ENCODE data around the gene CDC27.
"Not testable (repeated sequence)": the region's sequence is repeated elsewhere in the genome, so short reads cannot be mapped to it uniquely, and the experiment has no call there.

The CDC27 gene

DNA sequence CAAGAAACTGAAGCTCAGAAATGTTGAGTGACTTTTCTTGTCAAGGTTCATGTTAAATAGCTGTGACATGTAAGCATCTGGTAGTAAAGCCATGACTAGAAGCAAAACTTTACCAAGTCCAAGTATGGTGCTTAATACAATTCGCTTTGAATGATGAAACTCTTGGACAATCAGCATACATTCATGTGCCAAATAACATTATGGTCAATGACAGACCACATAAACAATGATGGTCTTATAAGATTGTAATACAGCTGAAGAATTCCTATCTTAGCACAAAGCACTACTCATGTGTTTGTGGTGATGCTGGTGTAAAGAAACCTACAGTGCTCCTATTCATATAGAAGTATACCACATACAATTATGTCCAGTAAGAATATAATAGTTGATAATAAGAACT, 112.9 kb downstream of the CDC27 start:
- Histone ChIP-seq H3K79me2 (ENCODE audit: control insufficient read depth, low read length) (peaks cover 53% of the 10 kb centered on the region), H3K9me3 (ENCODE audit: control insufficient read depth, insufficient read depth, low read length) (no peaks in the 10 kb centered on the region), H3K27me3 (ENCODE audit: control insufficient read depth, low read length) (no peaks in the 10 kb centered on the region), H4K20me1 (ENCODE audit: control insufficient read depth, insufficient read depth, low read depth, low read length) (no peaks in the 10 kb centered on the region), H3K36me3 (ENCODE audit: control insufficient read depth, low read length) (peaks cover 19% of the 10 kb centered on the region), H3K4me1 (ENCODE audit: control insufficient read depth, low read length) (peaks cover 17% of the 10 kb centered on the region), H3F3A (ENCODE audit: control insufficient read depth, insufficient read depth) (no peaks in the 10 kb centered on the region; the same call in 1 of the 2 replicates), H3K4me2 (ENCODE audit: low read length) (no peak overlapping the region), H3K27ac (ENCODE audit: low read depth, low read length) (no peak overlapping the region), H3K9me2 (replicated peaks; ENCODE audit: control insufficient read depth, low read length) (no peaks in the 10 kb centered on the region), H3K4me3 (ENCODE audit: low read length) (no peak overlapping the region)
- no peak for TF ChIP-seq EZH2phosphoT487 (IDR thresholded peaks at IDR 0.05; ENCODE audit: borderline replicate concordance, low read length)
- TF ChIP-seq, protein P1, sequence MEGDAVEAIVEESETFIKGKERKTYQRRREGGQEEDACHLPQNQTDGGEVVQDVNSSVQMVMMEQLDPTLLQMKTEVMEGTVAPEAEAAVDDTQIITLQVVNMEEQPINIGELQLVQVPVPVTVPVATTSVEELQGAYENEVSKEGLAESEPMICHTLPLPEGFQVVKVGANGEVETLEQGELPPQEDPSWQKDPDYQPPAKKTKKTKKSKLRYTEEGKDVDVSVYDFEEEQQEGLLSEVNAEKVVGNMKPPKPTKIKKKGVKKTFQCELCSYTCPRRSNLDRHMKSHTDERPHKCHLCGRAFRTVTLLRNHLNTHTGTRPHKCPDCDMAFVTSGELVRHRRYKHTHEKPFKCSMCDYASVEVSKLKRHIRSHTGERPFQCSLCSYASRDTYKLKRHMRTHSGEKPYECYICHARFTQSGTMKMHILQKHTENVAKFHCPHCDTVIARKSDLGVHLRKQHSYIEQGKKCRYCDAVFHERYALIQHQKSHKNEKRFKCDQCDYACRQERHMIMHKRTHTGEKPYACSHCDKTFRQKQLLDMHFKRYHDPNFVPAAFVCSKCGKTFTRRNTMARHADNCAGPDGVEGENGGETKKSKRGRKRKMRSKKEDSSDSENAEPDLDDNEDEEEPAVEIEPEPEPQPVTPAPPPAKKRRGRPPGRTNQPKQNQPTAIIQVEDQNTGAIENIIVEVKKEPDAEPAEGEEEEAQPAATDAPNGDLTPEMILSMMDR (IDR thresholded peaks at IDR 0.05; ENCODE audit: low read depth, low read length, poor library complexity, severe bottlenecking) = no peak

DNA sequence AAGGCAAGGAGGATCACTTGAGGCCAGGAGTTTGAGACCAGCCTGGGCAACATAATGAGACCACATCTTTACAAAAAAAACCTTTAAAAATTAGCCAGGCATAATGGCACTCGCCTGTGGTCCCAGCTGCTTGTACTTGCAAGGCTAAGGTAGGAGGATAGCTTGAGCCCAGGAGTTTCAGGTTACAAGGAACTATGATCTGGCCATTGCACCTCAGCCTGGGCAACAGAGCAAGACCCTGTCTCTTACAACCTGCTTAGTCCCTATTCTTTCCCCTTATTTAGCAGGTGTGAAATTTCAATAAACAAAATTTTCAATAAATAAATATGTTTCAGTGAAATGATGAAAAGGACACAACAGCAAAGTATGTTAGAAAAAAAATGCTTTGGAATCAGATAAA, 114.7 kb downstream of the CDC27 start:
- not testable (repeated sequence) for H3K9me3 ChIP-seq (ENCODE audit: control insufficient read depth, insufficient read depth, low read length); H3K4me3 ChIP-seq (ENCODE audit: low read length); H3K27ac ChIP-seq (ENCODE audit: low read depth, low read length); H3K4me2 ChIP-seq (ENCODE audit: low read length); H3K27me3 ChIP-seq (ENCODE audit: control insufficient read depth, low read length); H4K20me1 ChIP-seq (ENCODE audit: control insufficient read depth, insufficient read depth, low read depth, low read length); H3F3A ChIP-seq (ENCODE audit: control insufficient read depth, insufficient read depth); H3K9me2 ChIP-seq (replicated peaks; ENCODE audit: control insufficient read depth, low read length)
- peaks cover 44% of the 10 kb centered on the region for H3K79me2 ChIP-seq (ENCODE audit: control insufficient read depth, low read length)
- H3K36me3 ChIP-seq (ENCODE audit: control insufficient read depth, low read length) = peaks cover 16% of the 10 kb centered on the region
- peaks cover 27% of the 10 kb centered on the region for H3K4me1 ChIP-seq (ENCODE audit: control insufficient read depth, low read length)

DNA sequence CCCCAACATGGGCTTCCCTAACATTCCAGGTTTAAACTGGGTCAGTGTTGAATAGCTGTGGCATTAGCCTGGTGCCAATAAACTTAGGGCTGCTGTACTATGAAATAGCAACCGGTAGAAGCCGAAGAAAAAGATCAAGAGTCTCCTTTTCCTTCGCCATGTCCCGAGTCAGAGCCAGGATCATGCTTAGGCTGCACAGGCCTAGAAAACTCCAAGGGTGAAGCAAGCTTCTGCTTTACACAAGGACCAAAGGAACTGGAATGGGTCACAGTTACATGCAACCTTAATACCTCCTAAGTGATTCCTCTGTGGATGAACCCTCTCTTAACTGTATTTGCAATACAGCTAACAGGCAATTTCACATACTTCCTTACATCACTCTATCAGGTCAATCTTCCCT, 115.5 kb downstream of the CDC27 start:
- not testable (repeated sequence) for H3K27me3 ChIP-seq (ENCODE audit: control insufficient read depth, low read length); H3K9me3 ChIP-seq (ENCODE audit: control insufficient read depth, insufficient read depth, low read length); H3K9me2 ChIP-seq (replicated peaks; ENCODE audit: control insufficient read depth, low read length); H4K20me1 ChIP-seq (ENCODE audit: control insufficient read depth, insufficient read depth, low read depth, low read length); H3K4me3 ChIP-seq (ENCODE audit: low read length); H3F3A ChIP-seq (ENCODE audit: control insufficient read depth, insufficient read depth); H3K4me2 ChIP-seq (ENCODE audit: low read length); H3K27ac ChIP-seq (ENCODE audit: low read depth, low read length)
- Histone ChIP-seq H3K79me2 (ENCODE audit: control insufficient read depth, low read length) (peaks cover 40% of the 10 kb centered on the region), H3K4me1 (ENCODE audit: control insufficient read depth, low read length) (peaks cover 29% of the 10 kb centered on the region), H3K36me3 (ENCODE audit: control insufficient read depth, low read length) (peaks cover 16% of the 10 kb centered on the region)

- no peaks in the 10 kb centered on the region for H3K9me2 ChIP-seq (replicated peaks; ENCODE audit: control insufficient read depth, low read length)
Measured at GRCh38 chr17:47072886-47073285, 116.2 kb downstream of the CDC27 start.

DNA sequence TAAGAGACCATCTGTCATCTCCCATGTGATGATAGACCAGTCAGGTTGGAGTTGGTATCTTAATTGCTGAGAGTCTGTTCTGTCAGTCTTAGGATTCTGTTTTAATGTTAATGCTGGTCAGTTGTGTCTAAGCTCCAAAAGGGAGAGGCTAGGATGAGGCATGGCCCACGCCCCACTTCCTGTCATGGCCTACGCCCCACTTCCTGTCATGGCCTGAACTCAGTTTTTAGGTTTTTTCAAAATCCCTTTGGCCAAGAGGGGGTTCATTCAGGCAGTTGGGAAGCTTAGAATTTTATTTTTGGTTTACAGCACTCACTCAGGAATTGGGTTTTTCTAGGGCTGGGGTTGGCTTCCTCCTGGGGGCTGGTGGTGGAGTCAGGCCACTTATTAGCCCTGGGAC, 117.9 kb downstream of the CDC27 start:
- peaks cover 42% of the 10 kb centered on the region for H3K4me1 ChIP-seq (ENCODE audit: control insufficient read depth, low read length)
- H3K27ac ChIP-seq (ENCODE audit: low read depth, low read length); H3K9me2 ChIP-seq (replicated peaks; ENCODE audit: control insufficient read depth, low read length); H4K20me1 ChIP-seq (ENCODE audit: control insufficient read depth, insufficient read depth, low read depth, low read length); H3K9me3 ChIP-seq (ENCODE audit: control insufficient read depth, insufficient read depth, low read length); H3K4me2 ChIP-seq (ENCODE audit: low read length); H3K4me3 ChIP-seq (ENCODE audit: low read length); H3K27me3 ChIP-seq (ENCODE audit: control insufficient read depth, low read length): not testable (repeated sequence)
- H3K36me3 ChIP-seq (ENCODE audit: control insufficient read depth, low read length) = peaks cover 21% of the 10 kb centered on the region
- H3K79me2 ChIP-seq (ENCODE audit: control insufficient read depth, low read length) = peaks cover 36% of the 10 kb centered on the region
- peaks cover 12% of the 10 kb centered on the region for H3F3A ChIP-seq (ENCODE audit: control insufficient read depth, insufficient read depth)

More at GRCh38 chr17:47072886-47073285, 116.2 kb downstream of the CDC27 start:
- H3K79me2 ChIP-seq (ENCODE audit: control insufficient read depth, low read length) = peaks cover 33% of the 10 kb centered on the region
- peaks cover 34% of the 10 kb centered on the region for H3K4me1 ChIP-seq (ENCODE audit: control insufficient read depth, low read length)
- H4K20me1 ChIP-seq (ENCODE audit: control insufficient read depth, insufficient read depth, low read depth, low read length) = no peaks in the 10 kb centered on the region
- no peaks in the 10 kb centered on the region for H3K9me3 ChIP-seq (ENCODE audit: control insufficient read depth, insufficient read depth, low read length)
- no peak overlapping the region for H3K4me2 ChIP-seq (ENCODE audit: low read length)
- TF ChIP-seq EZH2phosphoT487 (IDR thresholded peaks at IDR 0.05; ENCODE audit: borderline replicate concordance, low read length) = no peak
- TF ChIP-seq, protein P1 (IDR thresholded peaks at IDR 0.05; ENCODE audit: low read depth, low read length, poor library complexity, severe bottlenecking) = no peak
- no peaks in the 10 kb centered on the region for H3K27me3 ChIP-seq (ENCODE audit: control insufficient read depth, low read length)
- H3F3A ChIP-seq (ENCODE audit: control insufficient read depth, insufficient read depth) = peaks cover 10% of the 10 kb centered on the region; the same call in 1 of the 2 replicates
- no peak overlapping the region for H3K27ac ChIP-seq (ENCODE audit: low read depth, low read length)
- peaks cover 16% of the 10 kb centered on the region for H3K36me3 ChIP-seq (ENCODE audit: control insufficient read depth, low read length)
- no peak overlapping the region for H3K4me3 ChIP-seq (ENCODE audit: low read length)

- Histone ChIP-seq H3F3A (ENCODE audit: control insufficient read depth, insufficient read depth) (peaks cover 15% of the 10 kb centered on the region), H3K79me2 (ENCODE audit: control insufficient read depth, low read length) (peaks cover 29% of the 10 kb centered on the region), H3K36me3 (ENCODE audit: control insufficient read depth, low read length) (peaks cover 17% of the 10 kb centered on the region), H3K4me1 (ENCODE audit: control insufficient read depth, low read length) (peaks cover 43% of the 10 kb centered on the region)
- not testable (repeated sequence) for H3K4me3 ChIP-seq (ENCODE audit: low read length); H3K9me3 ChIP-seq (ENCODE audit: control insufficient read depth, insufficient read depth, low read length); H3K4me2 ChIP-seq (ENCODE audit: low read length); H3K9me2 ChIP-seq (replicated peaks; ENCODE audit: control insufficient read depth, low read length); H3K27ac ChIP-seq (ENCODE audit: low read depth, low read length); H4K20me1 ChIP-seq (ENCODE audit: control insufficient read depth, insufficient read depth, low read depth, low read length); H3K27me3 ChIP-seq (ENCODE audit: control insufficient read depth, low read length)
Measured at GRCh38 chr17:47070266-47070665, 118.8 kb downstream of the CDC27 start.
